Astrocyte (in vitro differentiated cells and primary cell): Measurements from ENCODE around the gene PXMP4. TPM values are rescaled to one million over a fixed set of nuclear protein-coding genes. Genes with fewer than 3 reads are reported as not detected.
A peak's percentile ranks its signal among the peaks of the same experiment; 100 is the strongest.

Source experiments
- DNase-seq: peaks from one replicate; pipeline ENCODE4 v3.0.0-alpha.2; 2010; ENCODE audit warnings: low read depth
- FAIRE-seq: peaks from 2 replicates; lab custom pipeline; 2011; peaks lifted over from hg19 to GRCh38; lab: Jason Lieb, UNC
- H2AFZ ChIP-seq: 2 replicates; pipeline ENCODE4 v1.6.0; 2012; ENCODE audit warnings: low read depth, low read length, inconsistent platforms
- H3K27ac ChIP-seq: 2 replicates; pipeline ENCODE4 v1.5.1; 2011; ENCODE audit warnings: low read depth, low read length, inconsistent platforms
- H3K27me3 ChIP-seq: 2 replicates; pipeline ENCODE4 v1.6.0; 2011; ENCODE audit warnings: low read length, inconsistent platforms; ENCODE audit not compliant: insufficient read depth
- H3K36me3 ChIP-seq: 2 replicates; pipeline ENCODE4 v1.5.1; 2011; ENCODE audit warnings: low read length, inconsistent platforms; ENCODE audit not compliant: insufficient read depth
- H3K4me1 ChIP-seq: 2 replicates; pipeline ENCODE4 v1.5.1; 2011; ENCODE audit warnings: low read length, inconsistent platforms; ENCODE audit not compliant: insufficient read depth
- H3K4me2 ChIP-seq: 2 replicates; pipeline ENCODE4 v1.6.0; 2012; ENCODE audit warnings: low read length, inconsistent platforms
- H3K4me3 ChIP-seq: 2 replicates; pipeline ENCODE4 v1.5.1; 2011; ENCODE audit warnings: low read depth, mild to moderate bottlenecking, low read length, inconsistent platforms; ENCODE audit not compliant: insufficient read depth
- H3K79me2 ChIP-seq: 2 replicates; pipeline ENCODE4 v1.6.0; 2012; ENCODE audit warnings: mild to moderate bottlenecking, low read length, inconsistent platforms; ENCODE audit not compliant: insufficient read depth
- H3K9ac ChIP-seq: 2 replicates; pipeline ENCODE4 v1.6.0; 2012; ENCODE audit warnings: mild to moderate bottlenecking, low read length, inconsistent platforms
- H3K9me3 ChIP-seq: 2 replicates; pipeline ENCODE4 v1.5.1; 2012; ENCODE audit warnings: low read depth, mild to moderate bottlenecking, low read length, inconsistent platforms; ENCODE audit not compliant: insufficient read depth
- H4K20me1 ChIP-seq: 2 replicates; pipeline ENCODE4 v1.6.0; 2012; ENCODE audit warnings: low read length, inconsistent platforms; ENCODE audit not compliant: insufficient read depth
- H3K27ac Mint-ChIP-seq: one replicate; pipeline ENCODE4 v1.8.0; 2021; ENCODE audit warnings: mild to moderate bottlenecking, mixed read lengths; ENCODE audit not compliant: unreplicated experiment
- H3K27me3 Mint-ChIP-seq: one replicate; pipeline ENCODE4 v1.8.0; 2021; ENCODE audit warnings: low read depth, mixed read lengths; ENCODE audit not compliant: unreplicated experiment
- H3K36me3 Mint-ChIP-seq: one replicate; pipeline ENCODE4 v1.8.0; 2021; ENCODE audit warnings: low read depth, mixed read lengths; ENCODE audit not compliant: unreplicated experiment
- H3K4me1 Mint-ChIP-seq: one replicate; pipeline ENCODE4 v1.8.0; 2021; ENCODE audit warnings: low read depth, mixed read lengths; ENCODE audit not compliant: unreplicated experiment
- H3K4me3 Mint-ChIP-seq: one replicate; pipeline ENCODE4 v1.8.0; 2021; ENCODE audit warnings: mild to moderate bottlenecking, moderate library complexity, mixed read lengths; ENCODE audit not compliant: unreplicated experiment
- H3K9me3 Mint-ChIP-seq: one replicate; pipeline ENCODE4 v1.8.0; 2021; ENCODE audit warnings: mild to moderate bottlenecking, mixed read lengths; ENCODE audit not compliant: unreplicated experiment
- EZH2 ChIP-seq: IDR thresholded peaks from 2 replicates; pipeline ENCODE4 v1.6.1; 2012; ENCODE audit warnings: mild to moderate bottlenecking, low read length, inconsistent platforms; ENCODE audit not compliant: insufficient read depth
- total RNA-seq: library from RNA; stranded (reverse); gene quantifications from 2 replicates; pipeline ENCODE4 v1.2.1, GENCODE V29; 2021
- TF ChIP-seq, protein P1 (sequence below): IDR thresholded peaks from 2 replicates; pipeline ENCODE4 v1.5.1; 2011; ENCODE audit warnings: low read depth, mild to moderate bottlenecking, inconsistent platforms, low read length, moderate library complexity; ENCODE audit not compliant: insufficient read depth

The PXMP4 gene
- total RNA-seq, 1 donor from 2014 or later, result 1.1 TPM

DNA sequence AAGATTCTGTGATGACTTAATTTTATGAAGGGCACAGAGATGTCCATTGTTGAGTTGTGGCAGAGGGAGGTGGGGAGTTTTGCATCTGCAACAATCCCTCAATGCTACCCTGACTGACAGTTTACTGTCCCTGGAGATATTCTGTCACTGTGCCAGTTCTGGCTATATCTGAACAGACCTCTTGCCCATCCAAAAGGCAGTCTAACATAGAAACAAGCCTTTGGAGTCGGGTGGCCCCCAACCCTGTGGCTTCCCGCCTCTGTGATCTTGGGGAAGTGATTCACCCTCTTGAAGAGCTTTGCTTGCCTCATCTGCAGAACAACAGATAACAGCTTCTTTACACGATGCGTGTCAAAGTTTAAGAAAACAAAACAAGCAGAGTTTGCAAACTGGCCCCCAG, 30.1 kb downstream of the PXMP4 start:
- no peaks in the 10 kb centered on the region for H3K9me3 ChIP-seq
- Mint-ChIP-seq H3K27ac (peak overlapping the region; percentile 26), H3K4me1 (peaks cover 10% of the 10 kb centered on the region), H3K36me3 (peaks cover 2% of the 10 kb centered on the region), H3K27me3 (peaks cover 6% of the 10 kb centered on the region), H3K4me3 (no peak overlapping the region), H3K9me3 (no peaks in the 10 kb centered on the region)
- DNase-seq, result peak; percentile 47
- no peaks in the 10 kb centered on the region for H4K20me1 ChIP-seq
- TF ChIP-seq EZH2, result no peak
- TF ChIP-seq, protein P1, sequence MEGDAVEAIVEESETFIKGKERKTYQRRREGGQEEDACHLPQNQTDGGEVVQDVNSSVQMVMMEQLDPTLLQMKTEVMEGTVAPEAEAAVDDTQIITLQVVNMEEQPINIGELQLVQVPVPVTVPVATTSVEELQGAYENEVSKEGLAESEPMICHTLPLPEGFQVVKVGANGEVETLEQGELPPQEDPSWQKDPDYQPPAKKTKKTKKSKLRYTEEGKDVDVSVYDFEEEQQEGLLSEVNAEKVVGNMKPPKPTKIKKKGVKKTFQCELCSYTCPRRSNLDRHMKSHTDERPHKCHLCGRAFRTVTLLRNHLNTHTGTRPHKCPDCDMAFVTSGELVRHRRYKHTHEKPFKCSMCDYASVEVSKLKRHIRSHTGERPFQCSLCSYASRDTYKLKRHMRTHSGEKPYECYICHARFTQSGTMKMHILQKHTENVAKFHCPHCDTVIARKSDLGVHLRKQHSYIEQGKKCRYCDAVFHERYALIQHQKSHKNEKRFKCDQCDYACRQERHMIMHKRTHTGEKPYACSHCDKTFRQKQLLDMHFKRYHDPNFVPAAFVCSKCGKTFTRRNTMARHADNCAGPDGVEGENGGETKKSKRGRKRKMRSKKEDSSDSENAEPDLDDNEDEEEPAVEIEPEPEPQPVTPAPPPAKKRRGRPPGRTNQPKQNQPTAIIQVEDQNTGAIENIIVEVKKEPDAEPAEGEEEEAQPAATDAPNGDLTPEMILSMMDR, result no peak
- H3K27ac ChIP-seq, result no peak overlapping the region
- peaks cover 17% of the 10 kb centered on the region for H3K4me1 ChIP-seq
- no peak overlapping the region for H3K4me3 ChIP-seq
- H2AFZ ChIP-seq, result no peak overlapping the region
- H3K36me3 ChIP-seq, result no peaks in the 10 kb centered on the region
- no peak for FAIRE-seq
- no peak overlapping the region for H3K9ac ChIP-seq
- peaks cover 7% of the 10 kb centered on the region for H3K79me2 ChIP-seq
- H3K27me3 ChIP-seq, result no peaks in the 10 kb centered on the region
- H3K4me2 ChIP-seq, result peak overlapping the region; percentile 28

DNA sequence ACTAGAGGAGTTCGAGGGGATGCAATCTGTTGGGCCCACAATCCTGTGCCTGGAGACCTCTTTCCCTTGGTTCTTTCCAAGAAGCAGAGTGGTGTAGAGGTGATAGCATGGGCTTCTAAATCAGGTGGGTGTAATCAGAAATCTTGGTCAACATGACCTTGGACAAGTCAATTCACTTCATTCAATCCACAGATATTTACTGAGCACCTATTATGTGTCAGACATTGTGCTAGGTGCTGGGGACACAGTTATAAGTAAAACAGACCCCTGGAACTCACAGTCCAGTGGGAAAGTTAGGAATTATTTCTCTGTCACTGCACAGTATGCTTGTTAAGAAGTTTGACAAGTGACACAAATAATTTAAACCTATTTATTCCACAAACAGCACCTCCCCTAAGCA, 30.6 kb downstream of the PXMP4 start:
- H3K36me3 Mint-ChIP-seq, result peaks cover 2% of the 10 kb centered on the region
- H3K27me3 ChIP-seq, result no peaks in the 10 kb centered on the region
- H3K9ac ChIP-seq, result no peak overlapping the region
- H3K79me2 ChIP-seq, result peaks cover 10% of the 10 kb centered on the region
- no peak overlapping the region for H3K4me2 ChIP-seq
- H3K27ac ChIP-seq, result no peak overlapping the region
- peaks cover 4% of the 10 kb centered on the region for H3K27me3 Mint-ChIP-seq
- H3K4me3 ChIP-seq, result no peak overlapping the region
- no peaks in the 10 kb centered on the region for H4K20me1 ChIP-seq
- peaks cover 8% of the 10 kb centered on the region for H3K4me1 Mint-ChIP-seq
- H3K9me3 ChIP-seq, result no peaks in the 10 kb centered on the region
- H3K36me3 ChIP-seq, result no peaks in the 10 kb centered on the region
- no peak for DNase-seq
- TF ChIP-seq EZH2, result no peak
- TF ChIP-seq, protein P1, result no peak
- H3K4me3 Mint-ChIP-seq, result no peak overlapping the region
- FAIRE-seq, result no peak
- no peak overlapping the region for H2AFZ ChIP-seq
- peaks cover 22% of the 10 kb centered on the region for H3K4me1 ChIP-seq
- H3K9me3 Mint-ChIP-seq, result no peaks in the 10 kb centered on the region
- no peak overlapping the region for H3K27ac Mint-ChIP-seq

DNA sequence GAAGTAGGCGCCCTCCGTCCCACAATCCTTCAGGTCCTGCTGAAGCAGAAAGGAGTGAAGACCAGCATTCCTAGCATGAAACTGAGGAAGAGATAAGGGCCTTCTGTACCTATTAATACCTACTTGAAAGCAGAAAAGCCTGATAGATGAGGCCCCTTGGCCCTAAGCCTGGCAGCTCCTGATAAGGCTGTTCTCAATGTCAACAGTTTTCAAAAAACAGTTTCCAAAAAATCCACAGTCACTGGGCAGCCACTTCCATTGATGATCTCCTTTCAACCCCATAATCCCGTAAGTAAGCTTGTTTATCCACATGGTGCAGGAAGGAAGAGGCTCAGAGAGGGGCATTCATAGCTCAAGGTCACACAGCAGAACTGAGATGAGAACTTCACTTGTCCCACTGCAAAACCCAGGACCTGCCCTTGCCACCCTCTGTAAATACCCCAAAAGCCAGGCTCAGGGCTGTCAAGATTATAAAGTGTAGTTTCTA, 31.1 kb downstream of the PXMP4 start:
- peaks cover 22% of the 10 kb centered on the region for H3K4me1 ChIP-seq
- no peak overlapping the region for H3K4me2 ChIP-seq
- H3K9ac ChIP-seq, result no peak overlapping the region
- H2AFZ ChIP-seq, result no peak overlapping the region
- peaks cover 10% of the 10 kb centered on the region for H3K79me2 ChIP-seq
- Mint-ChIP-seq H3K4me3 (no peak overlapping the region), H3K27me3 (peaks cover 3% of the 10 kb centered on the region), H3K27ac (no peak overlapping the region), H3K36me3 (peaks cover 2% of the 10 kb centered on the region), H3K9me3 (no peaks in the 10 kb centered on the region), H3K4me1 (peaks cover 7% of the 10 kb centered on the region)
- DNase-seq (no peak), FAIRE-seq (no peak)
- no peak overlapping the region for H3K27ac ChIP-seq
- no peak overlapping the region for H3K4me3 ChIP-seq
- no peaks in the 10 kb centered on the region for H3K27me3 ChIP-seq
- no peaks in the 10 kb centered on the region for H3K36me3 ChIP-seq
- no peaks in the 10 kb centered on the region for H3K9me3 ChIP-seq
- H4K20me1 ChIP-seq, result peaks cover 5% of the 10 kb centered on the region
- TF ChIP-seq EZH2, result no peak
- TF ChIP-seq, protein P1, result no peak
